HepG2 (cell line): Measurements from ENCODE around the gene MRPL14. TPM values are rescaled to one million over a fixed set of nuclear protein-coding genes. Genes with fewer than 3 reads are reported as not detected.

Source experiments
- EHMT2 ChIP-seq: fragments of 200-600 bp; sonication (generic); IDR thresholded peaks from 2 replicates; pipeline ENCODE4 v1.7.0; 2017; ENCODE audit warnings: antibody characterized with exemption, low read depth, low read length, borderline replicate concordance
- ELF3 ChIP-seq: IDR thresholded peaks from 2 replicates; pipeline ENCODE4 v1.6.1; 2016; ENCODE audit warnings: missing genetic modification reagents, missing compliant biosample characterization
- GTF3A ChIP-seq: sonication (generic); formaldehyde crosslinking; conservative IDR thresholded peaks from 2 replicates; pipeline ENCODE4 v1.4.0; 2020; ENCODE audit warnings: mild to moderate bottlenecking, missing genetic modification reagents
- HNRNPK ChIP-seq: fragments of 200-400 bp; formaldehyde crosslinking; IDR thresholded peaks from 2 replicates; pipeline ENCODE4 v1.6.1; 2018; ENCODE audit warnings: low read length, low read depth, moderate library complexity, mild to moderate bottlenecking; ENCODE audit not compliant: poor library complexity, severe bottlenecking
- KAT8 ChIP-seq: IDR thresholded peaks from 2 replicates; pipeline ENCODE4 v1.6.1; 2016; ENCODE audit warnings: missing genetic modification reagents, missing compliant biosample characterization
- MEIS2 ChIP-seq: sonication (generic); formaldehyde crosslinking; IDR thresholded peaks from 2 replicates; pipeline ENCODE4 v1.9.0; 2021; ENCODE audit warnings: mild to moderate bottlenecking, missing genetic modification reagents
- MLLT10 ChIP-seq: sonication (generic); formaldehyde crosslinking; IDR thresholded peaks from 2 replicates; pipeline ENCODE4 v1.4.0; 2020; ENCODE audit warnings: missing genetic modification reagents
- NFYC ChIP-seq: IDR thresholded peaks from 2 replicates; pipeline ENCODE4 v1.6.1; 2016; ENCODE audit warnings: missing genetic modification reagents, missing compliant biosample characterization
- PLRG1 ChIP-seq: fragments of 450-650 bp; conservative IDR thresholded peaks from 2 replicates; pipeline ENCODE4 v1.6.1; 2016
- RARA ChIP-seq: IDR thresholded peaks from 2 replicates; pipeline ENCODE4 v1.6.1; 2016; ENCODE audit warnings: missing genetic modification reagents, missing compliant biosample characterization
- TBX2 ChIP-seq: sonication (generic); formaldehyde crosslinking; IDR thresholded peaks from 2 replicates; pipeline ENCODE4 v1.5.0; 2020; ENCODE audit warnings: missing genetic modification reagents, mild to moderate bottlenecking, borderline replicate concordance
- YEATS2 ChIP-seq: sonication (generic); formaldehyde crosslinking; IDR thresholded peaks from 2 replicates; pipeline ENCODE4 v1.4.0; 2020; ENCODE audit warnings: missing genetic modification reagents, borderline replicate concordance
- ZBTB38 ChIP-seq: sonication (generic); formaldehyde crosslinking; IDR thresholded peaks from 2 replicates; pipeline ENCODE4 v1.5.1; 2020; ENCODE audit warnings: mild to moderate bottlenecking, missing genetic modification reagents
- ZFP36L1 ChIP-seq: sonication (generic); formaldehyde crosslinking; IDR thresholded peaks from 2 replicates; pipeline ENCODE4 v1.8.0; 2022; ENCODE audit warnings: mild to moderate bottlenecking, missing genetic modification reagents, moderate library complexity
- ZNF136 ChIP-seq: sonication (generic); formaldehyde crosslinking; IDR thresholded peaks from 2 replicates; pipeline ENCODE4 v1.8.1; 2022; ENCODE audit warnings: low read depth, mild to moderate bottlenecking, moderate library complexity, missing genetic modification reagents
- ZNF138 ChIP-seq: sonication (generic); formaldehyde crosslinking; IDR thresholded peaks from 2 replicates; pipeline ENCODE4 v1.5.0; 2020; ENCODE audit warnings: mild to moderate bottlenecking, low read depth, missing genetic modification reagents
- ZNF256 ChIP-seq: sonication (generic); formaldehyde crosslinking; conservative IDR thresholded peaks from 2 replicates; pipeline ENCODE4 v1.4.0; 2020; ENCODE audit warnings: missing genetic modification reagents
- ZNF34 ChIP-seq: sonication (generic); formaldehyde crosslinking; IDR thresholded peaks from 2 replicates; pipeline ENCODE4 v1.4.0; 2020; ENCODE audit warnings: mild to moderate bottlenecking, missing genetic modification reagents, borderline replicate concordance
- ZNF879 ChIP-seq: sonication (generic); formaldehyde crosslinking; IDR thresholded peaks from 2 replicates; pipeline ENCODE4 v1.8.1; 2023; ENCODE audit warnings: missing genetic modification reagents
- polyA plus RNA-seq, 8 experiments: library from polyadenylated mRNA; depleted of rRNA in 3 of 8; stranded (reverse) in 7 of 8; unstranded in 1 of 8; fragments of >200 nt; fragmentation: Illumina TruSeq in 4 of 8; extraction: Trizol in 4 of 8; gene quantifications; 2 replicates each; pipeline versions ENCODE4 v1.2.1 to v1.2.3, GENCODE V29; 2011 to 2016; ENCODE audit warnings: low read depth in 4 of 8, missing spikeins in 1 of 8, mixed read lengths in 1 of 8; ENCODE audit not compliant: insufficient read depth in 1 of 8
- total RNA-seq, 5 experiments: library from RNA; depleted of rRNA; stranded (reverse); fragments of >200 nt; fragmentation: Illumina TruSeq; extraction: Trizol; gene quantifications; 2 replicates each; pipeline ENCODE4 v1.2.3, GENCODE V29; 2016; ENCODE audit warnings: low read depth in 1 of 5
- TF ChIP-seq, protein P1 (sequence below): sonication (generic); IDR thresholded peaks from 2 replicates; pipeline ENCODE4 v1.6.1; 2016; ENCODE audit warnings: low read depth, borderline replicate concordance
- TF ChIP-seq, protein P2 (sequence below): IDR thresholded peaks from 2 replicates; pipeline ENCODE4 v1.6.1; 2018; ENCODE audit warnings: missing genetic modification reagents
- TF ChIP-seq, protein P3 (sequence below): sonication (generic); formaldehyde crosslinking; IDR thresholded peaks from 2 replicates; pipeline ENCODE4 v1.4.0; 2020; ENCODE audit warnings: missing genetic modification reagents, borderline replicate concordance
- TF ChIP-seq, protein P4 (sequence below): IDR thresholded peaks from 2 replicates; pipeline ENCODE4 v1.6.1; 2016; ENCODE audit warnings: low read depth, borderline replicate concordance

The MRPL14 gene
- total and polyA plus RNA-seq, 2 of the 13 experiments (the other 11 are each of a cell fraction or from before 2014, with no cell fraction given), result 157 to 178 TPM

DNA sequence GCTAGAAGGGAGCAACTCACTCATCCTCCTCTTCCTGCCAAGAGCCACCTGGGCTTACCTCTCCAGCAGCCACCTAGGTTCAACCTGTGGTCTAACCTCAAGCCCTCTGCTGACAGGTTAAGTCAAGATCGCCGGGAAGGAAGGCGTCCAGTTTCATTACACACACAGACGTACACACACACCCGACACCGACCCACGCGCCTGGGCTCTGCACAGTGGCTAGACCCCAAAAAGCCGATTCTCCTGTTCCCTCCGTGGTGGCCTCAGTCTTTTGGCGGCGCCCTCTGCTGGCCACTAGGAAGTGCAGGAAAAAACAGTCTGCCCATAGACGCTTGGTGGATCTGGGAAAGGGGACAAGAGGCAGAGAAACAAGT, 52.8 kb downstream of the MRPL14 start (continued):
- no peak; the same call in 1 of the 2 replicates for TF ChIP-seq ZNF256 (CRISPR knock-in tag)
- peak; percentile 86; the same call in 1 of the 2 replicates for TF ChIP-seq MEIS2 (CRISPR knock-in tag)
- TF ChIP-seq RARA (CRISPR knock-in tag), result peak; percentile 80
- 0 out of 2 replicates have a peak, but pooled peaks have one; percentile 62 for TF ChIP-seq GTF3A (CRISPR knock-in tag)
- 0 out of 2 replicates have a peak, but pooled peaks have one; percentile 44 for TF ChIP-seq KAT8 (CRISPR knock-in tag)
- TF ChIP-seq YEATS2 (CRISPR knock-in tag), result no peak
- TF ChIP-seq, protein P1, sequence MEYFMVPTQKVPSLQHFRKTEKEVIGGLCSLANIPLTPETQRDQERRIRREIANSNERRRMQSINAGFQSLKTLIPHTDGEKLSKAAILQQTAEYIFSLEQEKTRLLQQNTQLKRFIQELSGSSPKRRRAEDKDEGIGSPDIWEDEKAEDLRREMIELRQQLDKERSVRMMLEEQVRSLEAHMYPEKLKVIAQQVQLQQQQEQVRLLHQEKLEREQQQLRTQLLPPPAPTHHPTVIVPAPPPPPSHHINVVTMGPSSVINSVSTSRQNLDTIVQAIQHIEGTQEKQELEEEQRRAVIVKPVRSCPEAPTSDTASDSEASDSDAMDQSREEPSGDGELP, result no peak; the same call in 1 of the 2 replicates
- peak; percentile 28; the same call in 1 of the 2 replicates for TF ChIP-seq ZNF138 (CRISPR knock-in tag)
- TF ChIP-seq ZFP36L1 (CRISPR knock-in tag), result 0 out of 2 replicates have a peak, but pooled peaks have one; percentile 13
- no peak for TF ChIP-seq ZNF879 (CRISPR knock-in tag)
- no peak for TF ChIP-seq EHMT2
- TF ChIP-seq, protein P2, sequence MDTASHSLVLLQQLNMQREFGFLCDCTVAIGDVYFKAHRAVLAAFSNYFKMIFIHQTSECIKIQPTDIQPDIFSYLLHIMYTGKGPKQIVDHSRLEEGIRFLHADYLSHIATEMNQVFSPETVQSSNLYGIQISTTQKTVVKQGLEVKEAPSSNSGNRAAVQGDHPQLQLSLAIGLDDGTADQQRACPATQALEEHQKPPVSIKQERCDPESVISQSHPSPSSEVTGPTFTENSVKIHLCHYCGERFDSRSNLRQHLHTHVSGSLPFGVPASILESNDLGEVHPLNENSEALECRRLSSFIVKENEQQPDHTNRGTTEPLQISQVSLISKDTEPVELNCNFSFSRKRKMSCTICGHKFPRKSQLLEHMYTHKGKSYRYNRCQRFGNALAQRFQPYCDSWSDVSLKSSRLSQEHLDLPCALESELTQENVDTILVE (CRISPR knock-in tag), result 0 out of 2 replicates have a peak, but pooled peaks have one; percentile 55
- TF ChIP-seq PLRG1, result no peak
- TF ChIP-seq ZBTB38 (CRISPR knock-in tag), result peak; percentile 20; the same call in 1 of the 2 replicates
- peak; percentile 75 for TF ChIP-seq ELF3 (CRISPR knock-in tag)
- no peak for TF ChIP-seq ZNF136
- TF ChIP-seq HNRNPK, result no peak
- TF ChIP-seq, protein P3, sequence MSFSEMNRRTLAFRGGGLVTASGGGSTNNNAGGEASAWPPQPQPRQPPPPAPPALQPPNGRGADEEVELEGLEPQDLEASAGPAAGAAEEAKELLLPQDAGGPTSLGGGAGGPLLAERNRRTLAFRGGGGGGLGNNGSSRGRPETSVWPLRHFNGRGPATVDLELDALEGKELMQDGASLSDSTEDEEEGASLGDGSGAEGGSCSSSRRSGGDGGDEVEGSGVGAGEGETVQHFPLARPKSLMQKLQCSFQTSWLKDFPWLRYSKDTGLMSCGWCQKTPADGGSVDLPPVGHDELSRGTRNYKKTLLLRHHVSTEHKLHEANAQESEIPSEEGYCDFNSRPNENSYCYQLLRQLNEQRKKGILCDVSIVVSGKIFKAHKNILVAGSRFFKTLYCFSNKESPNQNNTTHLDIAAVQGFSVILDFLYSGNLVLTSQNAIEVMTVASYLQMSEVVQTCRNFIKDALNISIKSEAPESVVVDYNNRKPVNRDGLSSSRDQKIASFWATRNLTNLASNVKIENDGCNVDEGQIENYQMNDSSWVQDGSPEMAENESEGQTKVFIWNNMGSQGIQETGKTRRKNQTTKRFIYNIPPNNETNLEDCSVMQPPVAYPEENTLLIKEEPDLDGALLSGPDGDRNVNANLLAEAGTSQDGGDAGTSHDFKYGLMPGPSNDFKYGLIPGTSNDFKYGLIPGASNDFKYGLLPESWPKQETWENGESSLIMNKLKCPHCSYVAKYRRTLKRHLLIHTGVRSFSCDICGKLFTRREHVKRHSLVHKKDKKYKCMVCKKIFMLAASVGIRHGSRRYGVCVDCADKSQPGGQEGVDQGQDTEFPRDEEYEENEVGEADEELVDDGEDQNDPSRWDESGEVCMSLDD (CRISPR knock-in tag), result no peak; the same call in 1 of the 2 replicates
- TF ChIP-seq NFYC (CRISPR knock-in tag), result no peak
- no peak for TF ChIP-seq MLLT10 (CRISPR knock-in tag)
- no peak for TF ChIP-seq TBX2 (CRISPR knock-in tag)
- TF ChIP-seq, protein P4, sequence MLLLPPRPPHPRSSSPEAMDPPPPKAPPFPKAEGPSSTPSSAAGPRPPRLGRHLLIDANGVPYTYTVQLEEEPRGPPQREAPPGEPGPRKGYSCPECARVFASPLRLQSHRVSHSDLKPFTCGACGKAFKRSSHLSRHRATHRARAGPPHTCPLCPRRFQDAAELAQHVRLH, result no peak; the same call in none of the 2 replicates
- 0 out of 2 replicates have a peak, but pooled peaks have one; percentile 78 for TF ChIP-seq ZNF34 (CRISPR knock-in tag)
